ENCODE results near the gene FGD5. TPM values are rescaled to one million over a fixed set of nuclear protein-coding genes. Genes with fewer than 3 reads are reported as not detected.

Gene FGD5
- polyA plus RNA-seq, 1 donor (not counting 4 experiments of a cell fraction or from before 2014, with no cell fraction given), result not detected

GRCh38 chr3:14875411-14876175, 56.8 kb downstream of the FGD5 start:
- no peak overlapping the region for H3K4me3 ChIP-seq (ENCODE audit: control insufficient read depth in 2 of 3, extremely low read depth in 1 of 3, insufficient read depth in 2 of 3, low read depth in 1 of 3, low read length in 3 of 3)
- DNase-seq (ENCODE audit: low read depth, low spot score) (no peak), FAIRE-seq (no peak)
- H3K79me2 ChIP-seq (ENCODE audit: control insufficient read depth, insufficient read depth, low read length), result no peaks in the 10 kb centered on the region
- H3K27me3 ChIP-seq (ENCODE audit: control insufficient read depth, extremely low read depth, insufficient read depth, low read length), result peaks cover 18% of the 10 kb centered on the region
- no peak overlapping the region for H2AFZ ChIP-seq (ENCODE audit: control insufficient read depth, low read length)
- TF ChIP-seq EZH2 (IDR thresholded peaks at IDR 0.05; ENCODE audit: low read length) (no peak), CTCF (optimal IDR thresholded peaks at IDR 0.05 in 1 of 3, IDR thresholded peaks at IDR 0.05 in 1 of 3, conservative IDR thresholded peaks at IDR 0.05 in 1 of 3; ENCODE audit: extremely low read depth in 1 of 3, insufficient read depth in 2 of 3, low read length in 3 of 3) (no peak)
- no peak overlapping the region for H3K9ac ChIP-seq (ENCODE audit: control insufficient read depth, extremely low read depth, insufficient read depth, low read length)
- no peaks in the 10 kb centered on the region for H4K20me1 ChIP-seq (ENCODE audit: control insufficient read depth, extremely low read depth, insufficient read depth, low read length)
- dilution Hi-C loops (cut with MboI; ENCODE audit: extremely low pct_ligation_motif_present, low sequenced_read_pairs), result no loop called here
- H3K4me2 ChIP-seq (ENCODE audit: control insufficient read depth, extremely low read depth, insufficient read depth, low read depth, low read length), result no peak overlapping the region
- H3K9me3 ChIP-seq (ENCODE audit: control insufficient read depth, low read depth, low read length), result no peaks in the 10 kb centered on the region
- H3K27ac ChIP-seq (ENCODE audit: control insufficient read depth, insufficient read depth, low read length), result no peak overlapping the region
- no peaks in the 10 kb centered on the region for H3K9me1 ChIP-seq (ENCODE audit: control insufficient read depth, extremely low read depth, insufficient read depth, low read length)
- H3K36me3 ChIP-seq (ENCODE audit: control insufficient read depth in 2 of 2, extremely low read depth in 1 of 2, insufficient read depth in 2 of 2, low read length in 2 of 2), result no peaks in the 10 kb centered on the region
- no peaks in the 10 kb centered on the region for H3K4me1 ChIP-seq (ENCODE audit: control insufficient read depth, extremely low read depth, insufficient read depth, low read length)

GRCh38 chr3:14876921-14877333, 58.2 kb downstream of the FGD5 start:
- Histone ChIP-seq H3K79me2 (ENCODE audit: control insufficient read depth, insufficient read depth, low read length) (no peaks in the 10 kb centered on the region), H3K36me3 (ENCODE audit: control insufficient read depth in 2 of 2, extremely low read depth in 1 of 2, insufficient read depth in 2 of 2, low read length in 2 of 2) (no peaks in the 10 kb centered on the region), H3K4me3 (ENCODE audit: control insufficient read depth in 2 of 3, extremely low read depth in 1 of 3, insufficient read depth in 2 of 3, low read depth in 1 of 3, low read length in 3 of 3) (no peak overlapping the region), H3K9me3 (ENCODE audit: control insufficient read depth, low read depth, low read length) (no peaks in the 10 kb centered on the region), H3K27ac (ENCODE audit: control insufficient read depth, insufficient read depth, low read length) (no peak overlapping the region), H3K9me1 (ENCODE audit: control insufficient read depth, extremely low read depth, insufficient read depth, low read length) (no peaks in the 10 kb centered on the region), H2AFZ (ENCODE audit: control insufficient read depth, low read length) (no peak overlapping the region), H3K27me3 (ENCODE audit: control insufficient read depth, extremely low read depth, insufficient read depth, low read length) (peaks cover 10% of the 10 kb centered on the region), H4K20me1 (ENCODE audit: control insufficient read depth, extremely low read depth, insufficient read depth, low read length) (no peaks in the 10 kb centered on the region), H3K4me1 (ENCODE audit: control insufficient read depth, extremely low read depth, insufficient read depth, low read length) (no peaks in the 10 kb centered on the region), H3K9ac (ENCODE audit: control insufficient read depth, extremely low read depth, insufficient read depth, low read length) (no peak overlapping the region), H3K4me2 (ENCODE audit: control insufficient read depth, extremely low read depth, insufficient read depth, low read depth, low read length) (no peak overlapping the region)
- no peak for TF ChIP-seq CTCF (optimal IDR thresholded peaks at IDR 0.05 in 1 of 3, IDR thresholded peaks at IDR 0.05 in 1 of 3, conservative IDR thresholded peaks at IDR 0.05 in 1 of 3; ENCODE audit: extremely low read depth in 1 of 3, insufficient read depth in 2 of 3, low read length in 3 of 3)
- no peak for TF ChIP-seq EZH2 (IDR thresholded peaks at IDR 0.05; ENCODE audit: low read length)
- FAIRE-seq (no peak), DNase-seq (ENCODE audit: low read depth, low spot score) (no peak)
- dilution Hi-C loops (cut with MboI; ENCODE audit: extremely low pct_ligation_motif_present, low sequenced_read_pairs), result no loop called here

All from keratinocyte (primary cell).